ENCODE data around the gene ART3.

Gene ART3

GRCh38 chr4:76153356-76153755, 78.8 kb downstream of the ART3 start:
- no peak for DNase-seq

DNA sequence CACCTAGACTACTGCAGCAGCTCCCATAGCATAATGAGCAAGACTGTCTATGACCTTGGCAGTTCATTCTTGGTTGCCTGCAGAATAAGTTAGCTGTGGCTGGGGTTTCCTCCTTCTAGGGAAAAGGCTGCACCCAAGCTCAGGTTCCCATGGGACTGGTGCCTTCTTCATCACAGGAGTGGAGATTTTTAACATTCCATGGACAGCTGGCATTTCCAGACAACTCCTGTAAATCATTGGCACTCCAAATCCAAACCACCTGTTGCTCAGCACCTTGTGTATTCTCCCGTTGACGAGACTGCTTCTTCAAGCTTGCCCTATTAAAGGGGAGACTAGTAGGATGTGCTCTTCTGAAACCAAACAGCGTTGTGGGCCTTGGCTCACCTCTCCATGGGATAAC, 81.5 kb downstream of the ART3 start:
- no peak for DNase-seq

DNA sequence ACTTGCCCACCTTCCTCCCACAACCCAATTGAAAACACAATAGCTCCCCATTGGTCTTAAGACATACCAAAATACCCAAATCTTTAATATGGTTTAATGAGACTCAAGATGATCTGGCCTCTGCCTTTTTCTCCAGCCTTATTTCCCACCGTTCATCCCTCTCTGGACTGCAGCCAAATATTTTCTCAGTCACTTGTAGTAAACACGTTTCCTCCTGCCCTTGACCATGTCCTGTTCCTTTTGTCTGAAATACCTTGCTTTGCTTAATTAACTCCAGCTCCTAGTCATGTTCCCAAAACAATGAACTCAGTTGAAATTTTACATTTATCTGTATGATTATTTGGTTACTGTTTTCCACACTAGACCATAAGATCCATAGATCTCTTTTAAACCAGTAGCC, 82.1 kb downstream of the ART3 start:
- no peak for DNase-seq

GRCh38 chr4:76160355-76160754, 85.8 kb downstream of the ART3 start:
- DNase-seq, result no peak

Measured in NCI-H1092 treated with DMSO at 0.1 percent for 48 hours (cell line).